Measurements from ENCODE around the gene SHMT1.

DNA sequence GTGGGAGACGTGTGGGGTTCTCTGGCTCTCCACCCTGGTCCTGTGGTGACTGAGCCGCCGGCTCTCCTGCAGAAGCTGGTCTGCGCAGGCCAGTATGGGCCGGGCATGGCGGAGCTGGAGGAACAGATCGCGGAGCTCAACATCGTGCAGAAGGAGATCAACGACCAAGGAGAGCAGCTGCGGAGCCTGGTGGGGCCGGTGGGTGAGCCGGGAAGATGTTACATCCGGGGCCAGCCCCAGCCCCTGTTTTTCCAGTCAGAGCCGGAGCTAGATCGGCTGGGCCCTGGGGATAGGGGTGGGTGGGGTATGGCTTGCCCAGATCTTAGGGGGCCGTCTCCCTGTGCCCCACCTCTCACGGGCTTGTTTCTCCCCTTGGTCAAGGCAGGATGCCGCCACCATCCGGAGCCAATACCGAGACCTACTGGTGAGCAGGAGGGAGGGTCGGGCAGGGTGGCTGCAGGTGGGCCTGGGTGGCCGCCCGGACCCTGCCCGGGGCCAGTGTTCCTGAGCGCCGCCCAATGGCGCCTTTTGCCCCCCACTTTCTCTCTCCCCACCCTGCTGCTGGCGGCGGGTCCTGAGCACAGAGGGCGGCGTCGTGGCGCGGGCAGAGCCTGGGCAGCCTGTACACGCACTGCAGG lies 19.2 kb upstream of the SHMT1 start:
- TF ChIP-seq, protein P1, sequence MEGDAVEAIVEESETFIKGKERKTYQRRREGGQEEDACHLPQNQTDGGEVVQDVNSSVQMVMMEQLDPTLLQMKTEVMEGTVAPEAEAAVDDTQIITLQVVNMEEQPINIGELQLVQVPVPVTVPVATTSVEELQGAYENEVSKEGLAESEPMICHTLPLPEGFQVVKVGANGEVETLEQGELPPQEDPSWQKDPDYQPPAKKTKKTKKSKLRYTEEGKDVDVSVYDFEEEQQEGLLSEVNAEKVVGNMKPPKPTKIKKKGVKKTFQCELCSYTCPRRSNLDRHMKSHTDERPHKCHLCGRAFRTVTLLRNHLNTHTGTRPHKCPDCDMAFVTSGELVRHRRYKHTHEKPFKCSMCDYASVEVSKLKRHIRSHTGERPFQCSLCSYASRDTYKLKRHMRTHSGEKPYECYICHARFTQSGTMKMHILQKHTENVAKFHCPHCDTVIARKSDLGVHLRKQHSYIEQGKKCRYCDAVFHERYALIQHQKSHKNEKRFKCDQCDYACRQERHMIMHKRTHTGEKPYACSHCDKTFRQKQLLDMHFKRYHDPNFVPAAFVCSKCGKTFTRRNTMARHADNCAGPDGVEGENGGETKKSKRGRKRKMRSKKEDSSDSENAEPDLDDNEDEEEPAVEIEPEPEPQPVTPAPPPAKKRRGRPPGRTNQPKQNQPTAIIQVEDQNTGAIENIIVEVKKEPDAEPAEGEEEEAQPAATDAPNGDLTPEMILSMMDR (IDR thresholded peaks at IDR 0.05), result no peak
- TF ChIP-seq POLR2A (IDR thresholded peaks at IDR 0.05), result no peak
